ENCODE measurements around the gene TRPM5.

TRPM5 gene

DNA sequence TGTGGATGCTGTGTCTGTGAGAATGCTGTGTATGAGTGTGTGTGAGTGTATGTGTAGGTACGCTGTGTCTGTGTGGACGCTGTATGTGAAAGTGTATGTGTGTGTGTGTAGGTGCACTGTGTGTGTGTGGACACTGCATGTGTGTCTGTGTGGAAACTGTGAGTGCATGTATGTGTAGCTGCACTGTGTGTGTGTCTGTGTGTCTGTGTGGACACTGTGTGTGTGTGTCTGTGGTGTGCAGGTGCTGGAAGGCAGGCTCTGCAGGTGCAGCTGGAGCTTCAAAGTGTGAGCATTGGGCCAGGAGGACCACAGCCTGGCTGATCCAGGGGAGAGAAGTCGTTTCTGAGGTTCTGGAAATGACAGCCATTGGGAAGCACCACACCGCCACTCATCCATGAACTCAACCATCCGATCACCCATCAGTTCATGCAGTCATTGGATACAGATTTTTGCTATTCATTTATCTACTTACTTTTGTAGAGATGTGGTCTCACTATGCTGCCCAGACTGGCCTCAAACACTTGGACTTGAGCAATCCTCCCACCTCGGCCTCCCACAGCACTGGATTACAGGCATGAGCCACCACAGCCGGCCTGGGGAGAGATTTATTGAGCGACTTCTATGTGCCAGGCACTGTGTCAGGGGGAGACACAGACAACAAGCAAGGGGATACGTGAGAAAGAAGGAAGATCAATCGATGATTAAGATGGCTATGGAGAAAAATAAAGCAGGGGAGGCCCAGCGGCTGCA, 9.6 kb downstream of the TRPM5 start:
- no peak overlapping the region for H3K4me3 ChIP-seq (replicated peaks; ENCODE audit: insufficient read depth, low read length)
- no peak overlapping the region for H3K27ac ChIP-seq (replicated peaks)
- no peak for DNase-seq (ENCODE audit: low read depth in 1 of 2, low spot score in 1 of 2)
- no peak for TF ChIP-seq POLR2AphosphoS5 (IDR thresholded peaks at IDR 0.05; ENCODE audit: low read depth)
- TF ChIP-seq CTCF (IDR thresholded peaks at IDR 0.05; ENCODE audit: insufficient read depth, low read length), result no peak
- TF ChIP-seq, protein P1, sequence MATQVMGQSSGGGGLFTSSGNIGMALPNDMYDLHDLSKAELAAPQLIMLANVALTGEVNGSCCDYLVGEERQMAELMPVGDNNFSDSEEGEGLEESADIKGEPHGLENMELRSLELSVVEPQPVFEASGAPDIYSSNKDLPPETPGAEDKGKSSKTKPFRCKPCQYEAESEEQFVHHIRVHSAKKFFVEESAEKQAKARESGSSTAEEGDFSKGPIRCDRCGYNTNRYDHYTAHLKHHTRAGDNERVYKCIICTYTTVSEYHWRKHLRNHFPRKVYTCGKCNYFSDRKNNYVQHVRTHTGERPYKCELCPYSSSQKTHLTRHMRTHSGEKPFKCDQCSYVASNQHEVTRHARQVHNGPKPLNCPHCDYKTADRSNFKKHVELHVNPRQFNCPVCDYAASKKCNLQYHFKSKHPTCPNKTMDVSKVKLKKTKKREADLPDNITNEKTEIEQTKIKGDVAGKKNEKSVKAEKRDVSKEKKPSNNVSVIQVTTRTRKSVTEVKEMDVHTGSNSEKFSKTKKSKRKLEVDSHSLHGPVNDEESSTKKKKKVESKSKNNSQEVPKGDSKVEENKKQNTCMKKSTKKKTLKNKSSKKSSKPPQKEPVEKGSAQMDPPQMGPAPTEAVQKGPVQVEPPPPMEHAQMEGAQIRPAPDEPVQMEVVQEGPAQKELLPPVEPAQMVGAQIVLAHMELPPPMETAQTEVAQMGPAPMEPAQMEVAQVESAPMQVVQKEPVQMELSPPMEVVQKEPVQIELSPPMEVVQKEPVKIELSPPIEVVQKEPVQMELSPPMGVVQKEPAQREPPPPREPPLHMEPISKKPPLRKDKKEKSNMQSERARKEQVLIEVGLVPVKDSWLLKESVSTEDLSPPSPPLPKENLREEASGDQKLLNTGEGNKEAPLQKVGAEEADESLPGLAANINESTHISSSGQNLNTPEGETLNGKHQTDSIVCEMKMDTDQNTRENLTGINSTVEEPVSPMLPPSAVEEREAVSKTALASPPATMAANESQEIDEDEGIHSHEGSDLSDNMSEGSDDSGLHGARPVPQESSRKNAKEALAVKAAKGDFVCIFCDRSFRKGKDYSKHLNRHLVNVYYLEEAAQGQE (IDR thresholded peaks at IDR 0.05; ENCODE audit: insufficient replicate concordance, low read depth), result no peak
- TF ChIP-seq GABPA (IDR thresholded peaks at IDR 0.05; ENCODE audit: low read depth), result no peak
- TF ChIP-seq SPI1 (IDR thresholded peaks at IDR 0.05; ENCODE audit: borderline replicate concordance, low read depth), result no peak
- H3K27me3 ChIP-seq (ENCODE audit: insufficient read depth, poor library complexity, severe bottlenecking), result no peaks in the 10 kb centered on the region

DNA sequence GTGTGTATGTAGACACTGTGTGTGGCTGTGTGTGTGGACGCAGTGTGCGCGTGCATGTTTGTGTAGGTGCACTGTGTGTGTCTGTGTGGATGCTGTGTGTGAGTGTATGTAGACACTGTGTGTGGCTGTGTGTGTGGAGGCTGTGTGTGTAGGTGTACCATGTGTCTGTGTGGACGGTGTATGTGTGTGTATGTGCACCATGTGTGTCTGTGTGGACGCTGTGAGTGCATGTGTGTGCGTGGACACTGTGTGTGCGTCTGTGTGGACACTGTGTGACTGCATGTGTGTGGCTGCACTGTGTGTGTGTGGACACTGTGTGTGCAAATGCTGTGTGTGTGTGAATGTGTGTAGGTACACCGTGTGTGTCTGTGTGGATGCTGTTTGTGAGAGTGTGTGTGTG, 10.3 kb downstream of the TRPM5 start:
- TF ChIP-seq CTCF (IDR thresholded peaks at IDR 0.05; ENCODE audit: insufficient read depth, low read length) (no peak), GABPA (IDR thresholded peaks at IDR 0.05; ENCODE audit: low read depth) (no peak), POLR2AphosphoS5 (IDR thresholded peaks at IDR 0.05; ENCODE audit: low read depth) (no peak), SPI1 (IDR thresholded peaks at IDR 0.05; ENCODE audit: borderline replicate concordance, low read depth) (no peak)
- TF ChIP-seq, protein P1 (IDR thresholded peaks at IDR 0.05; ENCODE audit: insufficient replicate concordance, low read depth), result no peak
- H3K27ac ChIP-seq (replicated peaks), result no peak overlapping the region
- no peak for DNase-seq (ENCODE audit: low read depth in 1 of 2, low spot score in 1 of 2)
- H3K4me3 ChIP-seq (replicated peaks; ENCODE audit: insufficient read depth, low read length), result no peak overlapping the region
- no peaks in the 10 kb centered on the region for H3K27me3 ChIP-seq (ENCODE audit: insufficient read depth, poor library complexity, severe bottlenecking)

GRCh38 chr11:2433106-2433925, 11.0 kb downstream of the TRPM5 start:
- Histone ChIP-seq H3K4me3 (replicated peaks; ENCODE audit: insufficient read depth, low read length) (no peak overlapping the region), H3K27me3 (ENCODE audit: insufficient read depth, poor library complexity, severe bottlenecking) (no peaks in the 10 kb centered on the region), H3K27ac (replicated peaks) (no peak overlapping the region)
- no peak for TF ChIP-seq SPI1 (IDR thresholded peaks at IDR 0.05; ENCODE audit: borderline replicate concordance, low read depth)
- TF ChIP-seq GABPA (IDR thresholded peaks at IDR 0.05; ENCODE audit: low read depth), result no peak
- no peak for TF ChIP-seq CTCF (IDR thresholded peaks at IDR 0.05; ENCODE audit: insufficient read depth, low read length)
- no peak for DNase-seq (ENCODE audit: low read depth in 1 of 2, low spot score in 1 of 2)

All from HL-60 (cell line).